ENCODE measurements around the gene VWDE.
"Not testable (repeated sequence)": the region's sequence is repeated elsewhere in the genome, so short reads cannot be mapped to it uniquely, and the experiment has no call there.

Gene VWDE

DNA sequence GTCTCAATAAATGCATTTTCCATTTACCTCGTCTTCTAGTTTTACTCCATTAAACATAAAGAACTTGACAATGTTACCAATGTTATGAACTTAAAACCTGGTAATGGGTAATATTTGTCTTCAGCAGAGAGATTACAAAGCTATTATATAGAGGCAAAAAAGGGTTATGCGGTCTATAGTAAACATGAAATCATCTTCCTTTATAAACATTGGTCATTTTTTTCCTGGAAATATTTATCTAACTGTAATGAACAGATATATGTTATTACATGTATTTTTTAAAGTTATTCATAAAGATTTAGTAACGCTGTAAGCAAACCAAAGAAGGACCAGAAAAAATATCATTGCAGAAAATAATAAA lies 1.3 kb downstream of the VWDE start:
- DNase-seq (ENCODE audit: low read depth in 1 of 2, low spot score in 1 of 2): no peak

DNA sequence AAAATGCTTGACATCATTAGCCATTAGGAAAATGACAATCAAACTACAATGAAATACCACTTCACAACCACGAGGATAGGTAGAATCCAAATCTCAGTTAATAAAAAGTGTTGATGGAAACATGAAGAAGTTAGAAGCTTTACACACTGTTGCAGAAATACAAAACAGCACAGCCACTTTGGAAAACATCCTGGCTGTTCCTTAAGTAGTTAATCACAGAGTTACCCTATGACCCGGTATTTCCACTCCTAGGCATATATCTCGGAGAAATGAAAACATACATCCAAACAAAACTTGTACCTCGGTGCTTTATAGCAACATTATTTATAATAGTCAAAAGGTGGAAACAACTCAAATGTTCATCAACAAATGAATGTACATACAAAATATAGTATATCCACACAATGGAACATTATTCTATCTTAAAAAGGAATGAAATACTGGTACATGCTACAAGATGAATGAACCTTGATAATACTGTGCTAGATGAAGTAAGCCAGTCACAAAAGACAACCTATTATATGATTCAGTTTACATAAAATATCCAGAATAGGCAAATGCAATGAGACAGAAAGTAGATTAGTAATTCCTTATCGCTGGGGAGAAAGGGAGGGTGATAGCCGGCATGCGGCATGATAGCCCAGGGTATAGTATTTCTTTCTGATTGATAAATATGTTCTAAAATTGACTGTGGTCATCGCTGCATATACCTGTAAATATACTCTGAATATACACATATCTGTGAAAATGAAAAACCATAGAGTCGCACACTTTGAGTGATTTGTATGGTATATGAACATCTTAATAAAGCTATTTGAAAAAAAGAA lies 1.9 kb downstream of the VWDE start:
- DNase-seq (ENCODE audit: low read depth in 1 of 2, low spot score in 1 of 2): no peak

DNA sequence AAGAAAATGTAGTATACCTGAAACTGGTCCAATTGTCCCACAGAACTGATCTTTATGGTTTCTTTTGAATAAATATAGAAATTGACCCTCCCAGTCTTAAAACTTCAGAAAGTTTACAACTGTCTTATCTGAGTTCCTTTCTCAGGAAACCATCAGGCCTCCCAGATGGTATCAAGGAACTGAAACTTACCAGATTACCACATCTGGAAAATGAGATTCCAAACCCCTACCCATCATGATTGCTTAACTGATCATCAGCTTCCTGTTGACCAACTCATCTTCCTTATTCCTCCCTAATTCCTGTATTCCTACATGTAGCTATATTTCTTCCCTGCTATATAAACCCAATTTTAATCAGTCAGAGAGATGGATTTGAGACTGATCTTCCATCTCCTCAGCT lies 5.5 kb downstream of the VWDE start:
- DNase-seq (ENCODE audit: low read depth in 1 of 2, low spot score in 1 of 2): no peak

DNA sequence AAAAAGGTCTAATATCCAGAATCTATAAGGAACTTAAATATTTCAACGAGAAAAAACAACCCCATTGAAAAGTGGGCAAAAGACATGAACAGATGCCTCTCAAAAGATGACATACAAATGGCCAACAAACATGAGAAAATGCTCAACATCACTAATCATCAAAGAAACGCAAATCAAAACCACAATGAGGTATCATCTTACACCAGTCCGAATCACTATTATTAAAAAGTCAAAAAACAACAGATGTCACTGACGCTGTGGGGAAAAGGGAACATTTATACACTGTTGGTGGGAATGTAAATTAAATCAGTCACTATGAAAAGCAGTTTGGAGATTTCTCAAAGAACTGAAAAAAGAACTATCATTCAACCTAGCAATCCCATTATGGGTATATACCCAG lies 6.0 kb downstream of the VWDE start:
- no peak for DNase-seq (ENCODE audit: low read depth in 1 of 2, low spot score in 1 of 2)

DNA sequence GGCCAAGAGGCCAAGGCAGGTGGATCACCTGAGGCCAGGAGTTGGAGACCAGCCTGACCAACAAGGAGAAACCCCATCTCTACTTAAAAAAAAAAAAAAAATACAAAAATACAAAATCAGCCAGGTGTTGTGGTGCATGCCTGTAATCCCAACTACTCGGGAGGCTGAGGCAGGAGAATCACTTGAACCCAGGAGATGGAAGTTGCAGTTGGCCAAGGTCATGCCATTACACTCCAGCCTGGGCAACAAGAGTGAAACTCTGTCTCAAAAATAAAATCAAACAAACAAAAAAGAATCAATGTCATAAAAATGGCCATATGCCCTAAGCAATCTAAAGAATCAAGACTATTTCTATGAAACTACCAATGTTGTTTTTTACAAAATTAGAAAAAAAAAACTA lies 7.0 kb downstream of the VWDE start:
- not testable (repeated sequence) for DNase-seq (ENCODE audit: low read depth in 1 of 2, low spot score in 1 of 2)

DNA sequence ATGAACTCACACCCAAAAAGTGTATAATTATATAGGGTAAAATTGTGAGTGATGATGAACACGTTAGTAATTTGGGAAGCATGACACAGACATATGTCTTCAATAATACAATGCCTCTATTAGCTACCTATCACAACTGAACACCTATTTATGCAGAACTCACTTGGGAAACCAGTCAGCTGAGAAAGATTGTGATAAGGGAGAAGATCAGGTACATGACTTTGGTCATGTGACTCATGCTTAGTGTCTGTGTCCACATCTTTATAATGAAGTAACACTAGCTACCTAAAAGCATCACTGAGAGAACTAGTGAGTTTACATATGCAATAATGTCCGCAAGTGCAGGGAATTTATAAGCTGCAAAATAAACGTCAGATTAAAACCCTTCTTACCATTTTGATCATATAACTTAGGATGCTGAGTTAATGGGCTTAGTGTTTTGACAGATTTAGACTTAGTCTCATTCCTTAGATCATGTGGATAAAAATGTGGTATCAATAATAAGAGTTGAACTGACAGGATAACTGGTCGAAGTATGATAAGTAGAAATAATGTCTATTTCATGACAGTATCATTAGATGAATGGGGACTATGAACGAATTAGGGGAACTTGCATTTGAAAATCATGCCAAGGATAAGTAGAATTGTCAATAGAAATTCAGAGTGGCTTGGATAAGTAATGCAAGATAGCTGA lies 11.6 kb downstream of the VWDE start:
- DNase-seq (ENCODE audit: low read depth in 1 of 2, low spot score in 1 of 2): no peak

DNA sequence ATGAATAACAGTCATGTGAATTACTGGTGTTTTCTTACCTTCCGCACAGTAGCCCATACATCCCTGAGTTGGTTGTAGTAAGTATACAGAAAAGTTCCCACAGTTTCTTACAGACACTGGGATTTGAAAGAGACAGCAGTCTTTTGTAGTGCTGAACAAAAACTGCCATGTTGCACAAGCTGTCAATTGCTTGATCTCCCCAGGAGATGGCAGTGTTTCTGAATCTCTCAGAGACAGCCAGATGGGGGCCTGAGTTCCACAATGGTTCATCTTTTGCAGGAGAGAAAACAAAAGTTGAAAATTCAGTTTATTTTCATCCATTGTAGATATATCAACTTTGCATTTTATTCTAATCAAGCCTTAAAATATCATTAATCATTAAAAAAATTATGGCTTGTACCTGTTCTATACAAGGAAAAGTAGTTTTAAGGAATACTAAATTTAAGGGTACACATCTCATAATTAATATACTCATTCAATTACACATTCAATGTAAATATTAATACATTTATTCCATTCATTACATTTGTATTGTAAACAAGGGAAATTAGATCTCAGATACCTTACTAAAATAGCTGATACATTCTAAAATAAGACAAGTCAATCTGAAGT lies 14.5 kb downstream of the VWDE start:
- DNase-seq (ENCODE audit: low read depth in 1 of 2, low spot score in 1 of 2): no peak

DNA sequence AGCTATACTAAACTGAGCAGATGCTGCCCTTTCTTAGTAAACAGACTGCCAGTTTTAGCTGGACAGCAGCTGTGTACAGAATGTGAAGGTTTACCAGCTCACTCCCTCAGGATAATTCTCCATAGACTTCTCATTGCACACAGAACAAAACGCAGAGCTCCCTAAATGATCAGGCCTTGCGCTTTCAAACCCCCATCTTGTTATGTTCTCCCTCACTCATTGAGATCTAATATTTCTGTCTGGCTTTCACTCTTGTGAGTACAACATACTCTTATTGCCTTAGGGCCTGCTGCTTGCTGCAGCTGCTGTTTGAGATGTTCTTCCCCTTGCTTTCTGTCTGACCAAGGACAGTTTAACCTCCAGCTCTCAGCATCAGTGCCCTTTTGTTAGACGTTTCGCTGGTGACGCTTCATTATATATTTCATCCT lies 17.3 kb downstream of the VWDE start:
- no peak for DNase-seq (ENCODE audit: low read depth in 1 of 2, low spot score in 1 of 2)

DNA sequence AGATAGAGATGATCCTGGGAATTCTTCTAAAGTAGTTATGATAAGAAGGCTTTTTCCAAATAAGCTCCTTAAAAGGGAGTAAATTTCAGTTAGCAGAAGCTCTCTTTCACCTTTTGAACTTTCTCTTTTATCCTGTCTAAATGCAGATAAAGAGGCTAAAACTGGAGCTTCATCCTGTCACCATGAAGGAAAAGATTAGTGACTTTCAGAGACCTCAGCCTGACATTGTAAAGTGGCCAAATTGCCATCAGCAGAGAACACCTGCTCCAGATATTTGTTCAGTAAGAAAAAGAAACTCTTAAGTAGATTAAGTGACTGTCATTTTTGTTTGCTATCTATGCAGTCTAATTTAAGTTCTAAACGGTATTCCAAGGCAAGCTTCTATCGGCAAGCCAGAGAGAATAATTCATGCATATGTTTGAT lies 18.3 kb downstream of the VWDE start:
- DNase-seq (ENCODE audit: low read depth in 1 of 2, low spot score in 1 of 2): no peak

DNA sequence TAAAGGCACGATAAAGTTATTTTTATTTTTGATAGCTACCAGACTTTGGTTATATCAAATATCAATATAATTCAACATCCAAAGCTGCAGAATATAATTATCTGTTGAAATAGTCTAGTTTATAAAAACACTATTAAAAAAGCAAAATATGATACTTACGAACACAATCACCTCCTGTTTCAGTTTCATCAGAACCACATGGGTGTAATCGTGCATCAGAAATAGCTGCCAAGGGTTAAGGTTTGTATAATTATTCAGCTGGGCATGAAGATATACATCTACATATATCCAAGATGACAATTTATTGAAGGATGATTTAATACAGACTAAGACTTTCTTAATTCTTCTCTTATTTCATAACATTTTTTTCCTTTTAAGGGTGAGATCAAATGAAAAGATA lies 20.3 kb downstream of the VWDE start:
- DNase-seq (ENCODE audit: low read depth in 1 of 2, low spot score in 1 of 2): no peak

DNA sequence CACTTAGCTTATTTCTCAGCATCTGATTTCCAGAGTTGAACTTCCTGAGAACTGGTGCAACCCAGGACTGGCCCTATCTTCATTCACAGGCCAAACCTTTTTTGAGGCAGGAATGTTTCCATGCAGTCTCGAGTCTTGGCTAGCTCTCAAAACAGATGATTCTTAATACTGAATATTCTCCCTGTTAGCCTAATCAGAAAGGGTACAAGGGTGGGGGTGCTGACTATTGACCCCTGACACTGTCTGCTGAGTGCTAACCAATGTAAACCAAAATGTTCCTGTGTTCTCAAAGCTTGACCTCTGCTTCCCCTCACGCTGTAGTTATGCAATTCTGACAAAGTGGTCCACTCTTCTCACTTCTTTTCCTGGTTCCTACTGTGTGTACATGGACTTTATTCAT lies 25.3 kb downstream of the VWDE start:
- no peak for DNase-seq (ENCODE audit: low read depth in 1 of 2, low spot score in 1 of 2)

DNA sequence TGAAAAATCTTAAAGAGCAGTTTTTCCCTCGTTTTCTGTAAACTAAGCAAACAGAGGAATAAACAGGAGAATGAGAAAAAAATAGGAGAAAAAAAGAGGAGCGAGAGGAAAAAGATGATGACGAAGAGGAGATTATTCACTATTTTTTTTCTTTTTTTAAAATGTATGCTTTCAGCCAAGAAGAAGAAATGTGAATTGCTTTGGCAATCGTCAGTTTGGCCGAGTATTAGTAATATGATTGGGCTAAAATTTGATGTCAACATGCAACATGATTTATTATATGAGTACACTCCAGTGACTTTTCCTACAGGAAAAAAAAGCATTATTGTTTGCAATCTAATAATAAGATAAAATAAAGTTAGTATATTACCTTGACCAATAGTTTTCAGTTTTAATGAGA lies 26.3 kb downstream of the VWDE start:
- no peak for DNase-seq (ENCODE audit: low read depth in 1 of 2, low spot score in 1 of 2)

DNA sequence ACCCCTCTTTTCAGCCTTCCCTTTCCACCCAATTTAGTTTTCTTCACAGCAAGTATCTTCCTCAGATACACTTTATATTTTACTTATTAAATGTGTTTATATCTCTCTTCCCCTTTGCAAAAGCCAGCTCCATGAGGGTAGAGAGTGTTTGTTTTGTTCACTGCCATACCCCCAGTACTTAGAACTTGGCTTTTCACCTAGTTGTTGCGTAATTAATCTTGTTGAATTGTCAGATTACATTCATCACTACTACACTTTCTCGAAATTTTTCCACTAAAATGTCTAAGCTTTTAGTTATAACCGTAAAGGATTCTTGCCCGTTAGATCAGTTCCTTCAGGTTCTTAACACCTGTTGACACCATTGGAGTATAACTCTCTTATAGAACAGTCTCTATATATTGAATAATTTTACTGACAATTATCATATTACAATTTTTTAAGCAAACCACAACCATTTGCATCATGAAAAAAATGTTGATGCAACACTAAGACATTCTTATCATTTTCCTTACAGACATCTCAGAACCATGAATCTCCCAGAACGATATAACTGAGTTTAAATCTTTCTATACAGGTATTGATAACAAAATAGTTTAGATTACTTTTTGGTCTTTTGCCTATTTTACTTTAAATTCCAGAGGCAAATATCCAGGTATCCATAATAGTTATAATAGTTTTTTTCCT lies 29.9 kb downstream of the VWDE start:
- no peak for DNase-seq (ENCODE audit: low read depth in 1 of 2, low spot score in 1 of 2)

DNA sequence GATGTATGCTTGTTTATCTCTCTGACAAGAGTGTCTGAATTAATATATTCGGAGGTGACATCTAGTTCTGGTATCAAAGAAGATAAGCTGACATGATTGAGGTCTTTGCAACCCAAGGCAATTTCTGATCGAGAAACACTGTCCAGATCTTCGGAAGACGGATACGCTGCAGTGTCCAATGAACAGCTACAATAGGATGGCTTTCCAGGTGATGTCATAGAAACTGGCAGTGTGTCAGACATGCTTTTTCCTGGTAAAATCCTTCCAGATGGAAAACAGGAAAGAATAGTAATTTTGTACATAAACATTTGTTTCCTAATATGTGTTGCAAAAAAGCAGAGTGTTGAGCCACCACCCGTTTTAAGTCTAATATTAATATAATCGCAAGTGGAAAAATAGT lies 33.4 kb downstream of the VWDE start:
- DNase-seq (ENCODE audit: low read depth in 1 of 2, low spot score in 1 of 2): no peak

DNA sequence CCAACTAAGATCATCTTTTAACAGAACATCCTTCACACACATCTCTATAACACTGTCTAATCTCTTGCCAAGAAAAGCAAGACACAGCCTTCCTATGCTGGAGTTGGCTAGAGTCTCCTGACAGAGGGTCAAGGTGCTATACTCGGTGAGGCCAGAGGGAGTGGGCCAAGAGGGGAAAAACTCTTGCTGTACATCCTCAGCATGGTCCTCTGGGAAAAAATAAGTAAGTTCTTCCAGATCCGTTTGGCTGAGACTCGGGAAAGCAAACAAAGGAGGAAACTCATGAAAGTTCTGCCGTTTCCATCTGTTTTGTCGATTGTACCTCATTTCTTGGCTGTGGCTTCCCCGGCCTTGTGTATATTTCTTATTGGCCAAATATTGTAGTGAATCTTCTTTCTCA lies 33.9 kb downstream of the VWDE start:
- DNase-seq (ENCODE audit: low read depth in 1 of 2, low spot score in 1 of 2): no peak

DNA sequence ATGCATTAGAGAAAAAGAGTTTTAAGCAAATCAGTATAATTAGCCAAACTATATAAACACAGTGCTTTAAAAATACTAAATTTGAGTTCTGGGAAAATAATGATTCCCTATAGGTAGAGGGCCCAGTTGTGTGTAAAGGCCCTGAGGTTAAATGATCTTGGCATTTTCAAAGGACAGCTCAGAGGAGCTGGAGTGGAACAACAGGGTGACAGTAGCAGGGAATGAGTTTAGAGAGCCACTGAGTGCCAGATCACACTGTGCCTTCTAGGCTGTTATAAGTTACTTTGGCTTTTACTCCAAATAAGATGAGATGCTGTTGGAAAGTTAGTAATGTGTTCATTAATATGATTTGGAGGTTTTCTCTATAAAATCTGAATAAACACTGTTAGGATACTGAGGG lies 34.6 kb downstream of the VWDE start:
- DNase-seq (ENCODE audit: low read depth in 1 of 2, low spot score in 1 of 2): no peak

DNA sequence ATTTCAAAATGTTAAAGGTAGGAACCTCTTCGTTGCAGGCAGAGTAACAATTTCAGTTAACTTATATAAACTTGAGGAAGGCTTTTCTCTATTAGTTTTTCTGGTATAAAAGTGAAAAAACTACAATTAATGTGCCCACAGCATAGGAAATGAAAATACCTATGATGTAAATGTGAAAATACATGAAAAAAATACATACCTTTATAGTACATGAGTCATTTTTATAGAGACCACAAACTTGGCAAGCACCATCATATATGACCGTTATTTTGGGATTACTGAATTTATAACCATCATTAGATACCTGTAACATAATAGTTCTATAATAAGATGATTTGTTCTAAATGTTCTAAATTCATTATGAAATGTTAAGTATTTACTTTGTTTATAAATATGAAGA lies 42.7 kb downstream of the VWDE start:
- DNase-seq (ENCODE audit: low read depth in 1 of 2, low spot score in 1 of 2): no peak

DNA sequence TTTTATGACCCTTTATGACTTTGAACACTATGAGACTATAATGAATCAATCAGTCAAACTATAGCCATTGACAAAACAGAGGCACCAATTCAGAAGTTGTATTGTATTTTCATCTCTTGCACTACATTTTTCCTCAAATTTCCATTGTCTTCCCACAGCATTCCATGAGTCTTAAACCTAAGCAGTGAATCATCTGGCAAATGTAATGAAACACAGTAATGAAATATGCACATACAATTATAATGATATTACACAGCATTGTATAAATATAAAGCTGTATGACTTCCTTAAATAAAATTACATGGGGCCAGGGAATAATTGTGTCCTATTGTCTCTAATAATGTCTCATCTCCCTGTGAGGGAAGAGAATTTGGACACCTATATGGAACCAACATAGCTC lies 45.0 kb downstream of the VWDE start:
- no peak for DNase-seq (ENCODE audit: low read depth in 1 of 2, low spot score in 1 of 2)

DNA sequence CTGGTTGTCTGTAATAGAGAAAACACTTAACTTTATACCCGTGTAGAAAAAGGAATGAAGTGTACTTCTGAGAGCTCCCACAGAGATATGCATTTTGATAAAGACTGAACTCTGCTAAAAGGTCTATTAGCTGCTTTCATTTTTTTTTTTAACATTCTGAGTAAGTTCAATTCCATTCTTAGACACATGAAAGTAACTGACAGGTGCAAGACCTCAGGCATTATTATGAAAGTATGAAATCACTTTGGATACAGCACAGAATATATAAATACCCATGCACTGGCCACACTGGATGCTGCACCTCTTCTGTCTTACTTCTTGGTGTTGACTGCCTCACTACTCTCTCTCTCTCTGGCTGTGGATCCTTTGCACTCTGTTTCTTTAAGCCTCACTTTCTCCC lies 46.2 kb downstream of the VWDE start:
- DNase-seq (ENCODE audit: low read depth in 1 of 2, low spot score in 1 of 2): no peak

DNA sequence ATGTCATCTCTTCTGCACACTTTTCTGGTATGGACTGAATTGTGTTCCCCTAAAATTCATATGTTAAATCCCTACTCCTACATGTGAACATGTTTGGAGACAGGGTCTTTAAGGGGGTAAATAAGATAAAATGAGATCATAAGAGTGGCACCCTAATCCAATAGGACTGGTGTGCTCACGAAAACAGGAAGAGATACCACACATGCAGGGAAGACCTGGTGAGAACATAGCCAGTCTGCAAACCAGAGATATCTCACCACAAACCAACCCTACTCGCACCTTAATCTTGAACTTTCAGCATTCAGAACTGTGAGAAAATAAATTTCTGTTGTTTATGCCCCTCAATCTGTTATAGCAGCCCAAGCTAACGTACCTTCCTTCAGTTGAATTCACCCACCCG lies 51.8 kb downstream of the VWDE start:
- no peak for DNase-seq (ENCODE audit: low read depth in 1 of 2, low spot score in 1 of 2)

DNA sequence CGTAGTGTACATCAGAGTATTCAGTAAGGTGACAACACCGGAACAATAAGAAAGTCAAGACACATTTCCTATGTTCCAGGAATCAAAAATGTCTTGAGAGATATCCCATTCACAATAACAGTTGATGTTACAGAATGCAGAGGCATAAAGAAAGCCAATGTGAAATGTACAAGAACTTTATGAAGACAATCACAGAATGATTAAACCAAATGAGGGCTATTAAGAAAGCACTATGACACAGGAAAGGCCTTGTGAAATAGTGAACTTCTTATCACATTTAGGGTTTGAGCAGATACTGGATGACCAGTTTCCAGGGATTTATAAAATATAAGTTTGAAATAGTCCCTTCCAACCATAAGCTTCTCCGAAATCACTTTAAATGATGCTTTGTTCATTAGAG lies 52.7 kb downstream of the VWDE start:
- no peak for DNase-seq (ENCODE audit: low read depth in 1 of 2, low spot score in 1 of 2)

DNA sequence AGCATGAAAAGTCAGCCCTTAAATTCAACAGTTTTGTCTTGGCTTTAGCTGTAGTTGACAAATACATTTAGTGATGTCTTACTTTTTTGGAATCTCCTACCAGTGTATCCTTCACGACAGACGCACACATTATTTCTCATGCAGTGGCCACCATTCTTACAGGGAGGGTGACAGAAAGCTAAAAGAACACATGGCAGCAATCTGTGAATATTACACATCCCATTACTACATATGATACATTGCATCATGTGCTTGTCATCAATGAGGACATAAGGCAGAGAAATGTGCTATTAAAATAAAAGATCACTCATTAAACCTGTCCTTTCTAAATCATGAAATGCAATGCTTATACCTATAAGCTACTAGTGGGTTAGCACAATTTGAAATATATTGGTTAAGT lies 66.6 kb downstream of the VWDE start:
- no peak for DNase-seq (ENCODE audit: low read depth in 1 of 2, low spot score in 1 of 2)

Data from stimulated activated CD4-positive, alpha-beta T cell treated with anti-CD3 and anti-CD28 coated beads, Interleukin-15, amount 100 ng/mL, for 1 hour (primary cell).